BJ (cell line): ENCODE data around the gene TAF4B. TPM values are rescaled to one million over a fixed set of nuclear protein-coding genes. Genes with fewer than 3 reads are reported as not detected.
"Not testable (repeated sequence)": the region's sequence is repeated elsewhere in the genome, so short reads cannot be mapped to it uniquely, and the experiment has no call there.

Experiments
- CTCF ChIA-PET: fragments of 350-600 bp; formaldehyde crosslinking; extraction: SDS; loops from one replicate; lab custom pipeline; 2021; ENCODE audit warnings: antibody characterized with exemption, inconsistent platforms; lab: Yijun Ruan, JAX
- POLR2A ChIA-PET: fragments of 300-600 bp; sonication (Branson Sonifier 250); formaldehyde crosslinking; extraction: SDS; loops from one replicate; lab custom pipeline; 2021; ENCODE audit warnings: antibody characterized with exemption; lab: Charles Lee
- DNase-seq: peaks from one replicate; pipeline ENCODE4 v3.0.0-alpha.2; 2011; ENCODE audit warnings: low read depth
- H3K27me3 ChIP-seq: 2 replicates; pipeline ENCODE4 v1.6.0; 2011; ENCODE audit warnings: low read length; ENCODE audit not compliant: control insufficient read depth, insufficient read depth
- H3K36me3 ChIP-seq: 2 replicates; pipeline ENCODE4 v1.5.1; 2011; ENCODE audit warnings: low read length; ENCODE audit not compliant: control insufficient read depth, insufficient read depth
- H3K4me3 ChIP-seq: 2 replicates; pipeline ENCODE4 v1.5.1; 2011; ENCODE audit warnings: low read depth, mild to moderate bottlenecking, control low read depth, low read length
- CTCF ChIP-seq: IDR thresholded peaks from 2 replicates; pipeline ENCODE4 v1.5.1; 2011; ENCODE audit warnings: low read depth, mild to moderate bottlenecking, control low read depth, inconsistent platforms, low read length, moderate library complexity; ENCODE audit not compliant: insufficient read depth
- polyA plus RNA-seq: library from polyadenylated mRNA; depleted of rRNA; stranded (reverse); fragments of >200 nt; gene quantifications from 2 replicates; pipeline ENCODE4 v1.2.3, GENCODE V29; 2011

Gene TAF4B
- polyA plus RNA-seq, 1 experiment, result 1.1 TPM

- DNase-seq, result no peak
- no peaks in the 10 kb centered on the region for H3K36me3 ChIP-seq
- TF ChIP-seq CTCF, result no peak
- no peak overlapping the region for H3K4me3 ChIP-seq
- CTCF ChIA-PET, result no interaction called here
- no peaks in the 10 kb centered on the region for H3K27me3 ChIP-seq
- POLR2A ChIA-PET, result no interaction called here
Measured at GRCh38 chr18:26192233-26192632, 34.0 kb upstream of the TAF4B start.

GRCh38 chr18:26196605-26197004, 29.6 kb upstream of the TAF4B start:
- CTCF ChIA-PET, result no interaction called here
- no peak for TF ChIP-seq CTCF
- Histone ChIP-seq H3K4me3 (no peak overlapping the region), H3K36me3 (no peaks in the 10 kb centered on the region), H3K27me3 (no peaks in the 10 kb centered on the region)
- POLR2A ChIA-PET, result no interaction called here
- no peak for DNase-seq

- H3K27me3 ChIP-seq, H3K4me3 ChIP-seq, H3K36me3 ChIP-seq, POLR2A ChIA-PET, CTCF ChIA-PET, DNase-seq: not testable (repeated sequence)
Measured at GRCh38 chr18:26202001-26202400, 24.2 kb upstream of the TAF4B start.

GRCh38 chr18:26205318-26205717, 20.9 kb upstream of the TAF4B start:
- CTCF ChIA-PET, result no interaction called here
- no peaks in the 10 kb centered on the region for H3K27me3 ChIP-seq
- no peak for DNase-seq
- no peaks in the 10 kb centered on the region for H3K36me3 ChIP-seq
- POLR2A ChIA-PET, result no interaction called here
- no peak overlapping the region for H3K4me3 ChIP-seq
- no peak for TF ChIP-seq CTCF

- CTCF ChIA-PET, result interaction anchor here (0.6 kb wide), 1 partner anchor 10 kb away, joined by 3 read pairs; no protein-coding TSS in a partner anchor
- Histone ChIP-seq H3K27me3 (no peaks in the 10 kb centered on the region), H3K4me3 (no peak overlapping the region), H3K36me3 (no peaks in the 10 kb centered on the region)
- no peak for TF ChIP-seq CTCF
- DNase-seq, result no peak
- POLR2A ChIA-PET, result no interaction called here
Measured at GRCh38 chr18:26206488-26206887, 19.8 kb upstream of the TAF4B start.

GRCh38 chr18:26207937-26208336, 18.3 kb upstream of the TAF4B start:
- ChIA-PET CTCF (interaction anchor here (0.6 to 0.9 kb wide), 3 partner anchors 8 to 67 kb away, joined by 3 to 4 read pairs (median 3); no protein-coding TSS in a partner anchor), POLR2A (no interaction called here)
- no peaks in the 10 kb centered on the region for H3K36me3 ChIP-seq
- TF ChIP-seq CTCF, result no peak
- H3K27me3 ChIP-seq, result no peaks in the 10 kb centered on the region
- DNase-seq, result no peak
- no peak overlapping the region for H3K4me3 ChIP-seq
